WERI-Rb-1 (cell line): ENCODE data around the gene ELMO3.

Experiments
- DNase-seq: peaks from one replicate; pipeline ENCODE4 v3.0.0-alpha.2; 2020
- H3K27ac ChIP-seq: fragments of 250-450 bp; sonication (Bioruptor Pico); 2 replicates; pipeline ENCODE4 v1.5.1; 2020; ENCODE audit warnings: mild to moderate bottlenecking, moderate library complexity
- H3K27me3 ChIP-seq: fragments of 250-450 bp; sonication (Bioruptor Pico); 2 replicates; pipeline ENCODE4 v1.5.1; 2021; ENCODE audit warnings: mild to moderate bottlenecking, low read depth, moderate library complexity; ENCODE audit not compliant: insufficient read depth, severe bottlenecking
- H3K36me3 ChIP-seq: fragments of 250-450 bp; sonication (Bioruptor Pico); 2 replicates; pipeline ENCODE4 v1.5.1; 2020; ENCODE audit warnings: mild to moderate bottlenecking, moderate library complexity
- H3K4me3 ChIP-seq: 2 replicates; pipeline ENCODE4 v1.5.1; 2011; ENCODE audit warnings: low read depth, mild to moderate bottlenecking, control low read depth, low read length
- H3K9me3 ChIP-seq: fragments of 250-450 bp; sonication (Bioruptor Pico); 2 replicates; pipeline ENCODE4 v1.5.1; 2021; ENCODE audit warnings: mild to moderate bottlenecking, moderate library complexity; ENCODE audit not compliant: severe bottlenecking
- CTCF ChIP-seq: IDR thresholded peaks from 2 replicates; pipeline ENCODE4 v1.5.1; 2011; ENCODE audit warnings: low read depth, mild to moderate bottlenecking, control low read depth, inconsistent platforms, low read length

The ELMO3 gene

DNA sequence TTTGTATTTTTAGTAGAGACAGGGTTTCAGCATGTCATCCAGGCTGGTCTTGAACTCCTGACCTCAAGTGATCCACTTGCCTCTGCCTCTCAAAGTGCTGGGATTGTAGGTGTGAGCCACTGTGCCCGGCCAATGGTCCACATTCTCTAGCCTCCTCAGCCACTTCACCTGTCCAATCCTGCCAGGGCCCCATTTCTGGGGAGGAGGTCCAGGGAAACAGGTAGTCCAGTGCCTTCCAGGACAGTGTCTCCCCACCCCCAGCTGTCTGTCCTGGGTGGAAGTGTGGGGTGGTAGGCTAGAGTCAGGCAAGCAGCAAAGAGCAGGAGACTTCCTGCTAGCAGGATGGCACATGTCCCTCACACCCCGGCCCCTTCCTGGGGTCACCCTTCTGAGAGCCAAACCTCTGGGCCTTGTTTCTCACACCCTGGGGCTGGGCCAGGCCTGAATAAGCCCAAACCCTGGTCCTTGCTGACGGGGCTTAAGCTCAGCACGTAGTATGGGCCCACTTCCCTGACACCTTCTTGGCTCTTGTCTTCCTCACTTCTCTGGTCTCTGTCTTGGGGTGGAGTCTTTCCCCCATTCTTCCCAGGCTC lies 43.3 kb downstream of the ELMO3 start:
- H3K4me3 ChIP-seq, result no peak overlapping the region
- H3K27me3 ChIP-seq, result no peaks in the 10 kb centered on the region
- H3K9me3 ChIP-seq, result no peaks in the 10 kb centered on the region
- H3K27ac ChIP-seq, result no peak overlapping the region
- peaks cover 4% of the 10 kb centered on the region for H3K36me3 ChIP-seq
- DNase-seq, result no peak
- TF ChIP-seq CTCF, result no peak

GRCh38 chr16:67243481-67243880 lies 44.5 kb downstream of the ELMO3 start:
- H3K9me3 ChIP-seq, result no peaks in the 10 kb centered on the region
- TF ChIP-seq CTCF, result no peak
- H3K4me3 ChIP-seq, result no peak overlapping the region
- no peak overlapping the region for H3K27ac ChIP-seq
- H3K27me3 ChIP-seq, result no peaks in the 10 kb centered on the region
- no peak for DNase-seq
- no peaks in the 10 kb centered on the region; the same call in 1 of the 2 replicates for H3K36me3 ChIP-seq

- Histone ChIP-seq H3K27me3 (peaks cover 3% of the 10 kb centered on the region), H3K4me3 (peak overlapping the region; percentile 77), H3K27ac (peak overlapping the region; percentile 62), H3K36me3 (no peaks in the 10 kb centered on the region), H3K9me3 (no peaks in the 10 kb centered on the region)
- DNase-seq, result no peak
- TF ChIP-seq CTCF, result no peak
These were observed 45.7 kb downstream of the ELMO3 start for GRCh38 chr16:67244387-67245185.

DNA sequence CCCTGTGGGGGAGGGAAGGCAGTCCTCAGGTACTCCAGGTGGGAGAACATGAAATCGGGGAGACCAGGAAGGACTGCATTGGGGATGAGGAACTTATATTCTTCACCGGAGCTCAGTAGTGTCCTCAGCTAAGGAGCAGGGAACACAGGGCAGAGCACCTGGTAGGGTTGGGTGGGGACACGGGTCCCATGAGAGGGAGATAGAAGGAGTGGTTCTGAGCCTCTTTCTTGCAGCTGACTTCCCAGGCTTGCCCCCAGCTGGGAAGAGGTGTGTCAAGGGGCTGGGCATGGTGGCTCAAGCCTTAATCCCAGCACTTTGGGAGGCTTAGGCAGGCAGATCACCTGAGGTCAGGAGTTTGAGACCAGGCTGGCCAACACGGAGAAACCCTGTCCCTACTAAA lies 46.3 kb downstream of the ELMO3 start:
- H3K4me3 ChIP-seq, result peak overlapping the region; percentile 77

GRCh38 chr16:67245674-67246080 lies 46.7 kb downstream of the ELMO3 start:
- DNase-seq, result no peak
- H3K27me3 ChIP-seq, result peaks cover 3% of the 10 kb centered on the region
- peak overlapping the region; percentile 77 for H3K4me3 ChIP-seq
- H3K27ac ChIP-seq, result peak overlapping the region; percentile 67
- H3K9me3 ChIP-seq, result no peaks in the 10 kb centered on the region
- TF ChIP-seq CTCF, result no peak
- H3K36me3 ChIP-seq, result no peaks in the 10 kb centered on the region

More for the DNA sequence above, 46.3 kb downstream of the ELMO3 start:
- peak; percentile 91 for DNase-seq
- H3K36me3 ChIP-seq, result no peaks in the 10 kb centered on the region
- peaks cover 3% of the 10 kb centered on the region for H3K27me3 ChIP-seq
- TF ChIP-seq CTCF, result no peak
- H3K27ac ChIP-seq, result peak overlapping the region; percentile 67
- no peaks in the 10 kb centered on the region for H3K9me3 ChIP-seq
